GM21367 (cell line): ENCODE measurements around the gene MMP21.

Experiments used
- ATAC-seq: cut with Tn5 transposase; IDR thresholded peaks from one replicate; pipeline ENCODE4 v1.9.1; 2021; ENCODE audit not compliant: unreplicated experiment

The MMP21 gene

DNA sequence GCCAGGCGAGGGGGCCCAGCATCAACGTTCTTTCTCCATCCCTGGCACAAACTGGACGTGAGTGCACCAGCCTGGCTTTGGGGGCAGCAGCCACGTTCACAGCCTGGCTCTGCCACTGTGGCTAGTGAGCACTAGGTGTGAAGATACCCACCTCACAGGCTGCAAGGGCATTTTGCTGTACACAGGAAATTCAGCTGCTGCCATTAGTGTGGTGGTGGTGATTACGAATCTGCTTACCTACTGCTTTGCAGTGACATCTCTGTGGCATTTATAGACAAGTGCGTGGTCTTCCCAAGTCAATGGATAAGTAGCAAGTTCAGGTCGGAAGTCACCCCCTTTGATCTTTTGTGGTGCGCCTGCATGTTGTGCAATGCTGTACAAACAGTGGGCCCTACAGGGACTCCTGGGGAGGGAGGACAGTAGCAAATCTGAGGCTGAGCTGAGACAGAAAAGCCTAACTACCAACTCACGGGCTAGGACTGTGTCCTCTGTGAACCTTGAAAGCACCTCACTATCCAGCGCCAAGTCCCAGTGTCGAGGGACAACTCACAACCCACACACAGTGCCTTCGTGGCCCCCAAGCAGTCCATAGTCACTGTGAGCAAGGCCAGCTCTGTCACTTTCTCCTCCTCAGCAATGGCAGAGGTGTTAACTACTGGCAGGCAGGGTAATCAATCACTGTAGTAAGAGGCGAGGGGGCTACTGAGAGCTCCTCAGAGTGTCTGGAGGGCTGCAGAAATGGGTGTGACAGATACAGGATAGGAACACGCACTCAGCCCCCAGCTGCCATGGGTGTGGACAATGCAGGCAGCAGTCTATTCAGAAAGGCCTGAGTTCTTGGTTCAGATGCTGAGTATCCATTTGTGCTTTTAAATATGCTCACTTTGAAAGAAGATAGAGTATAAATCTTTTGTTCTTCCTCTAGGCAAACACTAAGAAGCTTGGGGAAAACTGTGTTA lies 17.0 kb upstream of the MMP21 start:
- ATAC-seq = no peak

DNA sequence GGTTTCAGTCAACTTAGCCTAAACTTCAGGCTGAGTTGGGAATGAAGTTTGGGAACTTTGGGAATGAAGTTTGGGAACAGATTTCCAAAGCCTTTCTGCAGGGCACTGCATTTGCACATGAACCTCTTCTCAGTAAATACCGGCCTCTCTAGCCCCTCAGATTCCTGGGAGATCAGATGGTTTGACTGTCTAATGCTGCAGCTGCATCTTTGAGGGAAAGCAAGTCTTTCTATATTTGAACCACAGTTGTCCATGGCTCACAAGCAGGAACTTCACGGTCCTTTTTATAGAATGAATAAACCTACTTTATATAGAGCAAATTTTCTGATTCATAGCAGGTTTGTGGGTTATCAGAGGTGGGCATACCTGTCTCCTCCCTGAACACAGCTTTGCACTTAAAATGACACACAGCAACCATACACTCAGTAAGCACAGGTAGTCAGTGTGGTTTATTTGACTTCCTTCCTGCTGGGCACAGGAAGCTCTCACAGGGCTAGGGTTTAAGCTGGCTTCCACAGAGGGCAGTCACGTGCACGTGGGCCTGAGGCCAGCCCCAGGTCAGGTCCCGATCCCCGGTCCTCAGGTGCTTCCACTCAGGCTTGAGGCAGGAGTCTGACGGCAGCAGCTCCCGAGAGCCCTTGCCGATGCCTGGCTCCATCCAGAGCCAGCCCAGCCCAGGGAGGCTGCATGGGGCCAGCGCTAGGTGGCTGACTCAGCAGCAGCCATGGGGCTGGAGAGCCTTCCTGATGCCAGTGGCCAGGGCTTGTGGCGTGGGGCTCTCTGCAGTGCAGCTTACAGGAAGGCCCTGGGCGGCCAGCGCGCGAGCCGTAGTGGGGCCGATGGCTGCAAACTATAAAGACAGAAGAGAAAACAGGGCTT lies 12.8 kb upstream of the MMP21 start:
- ATAC-seq = no peak

DNA sequence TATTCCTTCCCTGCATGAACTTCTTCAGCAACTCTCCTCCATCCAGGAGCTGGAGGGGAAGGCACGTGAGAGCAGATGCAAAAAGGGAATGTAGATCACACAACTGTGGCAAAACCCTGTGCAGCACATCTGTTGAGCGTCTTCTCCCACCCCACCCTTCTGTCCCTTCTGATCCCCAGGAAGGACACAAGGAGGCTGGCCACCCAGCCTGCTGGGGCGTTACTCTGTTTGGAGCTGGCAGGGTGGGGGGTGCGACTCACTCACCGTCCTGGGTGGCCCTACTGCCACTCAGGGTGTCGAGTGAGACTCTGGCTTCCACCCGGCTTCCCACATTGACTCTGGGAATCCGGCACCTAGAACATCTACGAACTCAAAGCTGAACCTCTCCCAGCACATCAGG lies 10.2 kb upstream of the MMP21 start:
- no peak for ATAC-seq

DNA sequence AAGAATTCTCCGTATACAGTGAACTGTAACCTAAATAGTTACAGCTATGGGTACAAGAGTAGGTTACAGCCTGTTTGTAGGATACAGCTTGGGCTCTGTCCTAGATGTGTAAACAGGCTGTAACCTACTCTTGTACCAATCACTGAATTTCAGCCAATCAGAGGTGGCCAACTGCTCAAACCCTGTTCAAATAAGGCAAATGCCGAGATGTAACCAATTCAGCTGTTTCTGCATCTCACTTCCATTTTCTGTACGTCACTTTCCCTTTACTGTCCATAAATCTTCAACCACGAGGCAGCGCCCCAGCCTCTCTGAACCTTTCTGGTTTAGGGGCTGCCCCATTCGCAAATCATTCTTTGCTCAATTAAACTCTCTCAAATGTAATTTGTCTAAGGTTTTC lies 8.3 kb upstream of the MMP21 start:
- peak; percentile 89 for ATAC-seq

GRCh38 chr10:125783408-125783807 lies 7.8 kb upstream of the MMP21 start:
- ATAC-seq = no peak

DNA sequence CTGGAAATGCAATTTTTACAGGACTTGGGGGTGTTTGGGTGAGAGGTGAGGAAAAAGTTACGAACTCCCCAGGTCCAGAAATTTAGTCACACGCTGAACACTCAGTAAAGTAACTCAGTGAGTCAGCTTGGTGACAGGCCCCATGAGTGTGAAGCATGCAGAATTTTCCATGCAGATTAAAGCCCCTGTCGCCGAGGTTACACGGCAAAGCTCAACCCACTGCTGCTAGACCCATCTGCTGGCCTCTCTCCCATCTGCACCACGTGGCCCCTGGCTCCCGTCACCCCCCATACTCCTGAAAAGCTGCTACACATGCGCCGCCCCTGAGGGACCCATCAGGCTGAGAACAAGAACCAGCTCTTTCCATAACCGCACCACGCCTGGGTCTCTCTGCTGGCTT lies 7.0 kb upstream of the MMP21 start:
- ATAC-seq = no peak

GRCh38 chr10:125782054-125782453 lies 6.4 kb upstream of the MMP21 start:
- ATAC-seq = no peak

DNA sequence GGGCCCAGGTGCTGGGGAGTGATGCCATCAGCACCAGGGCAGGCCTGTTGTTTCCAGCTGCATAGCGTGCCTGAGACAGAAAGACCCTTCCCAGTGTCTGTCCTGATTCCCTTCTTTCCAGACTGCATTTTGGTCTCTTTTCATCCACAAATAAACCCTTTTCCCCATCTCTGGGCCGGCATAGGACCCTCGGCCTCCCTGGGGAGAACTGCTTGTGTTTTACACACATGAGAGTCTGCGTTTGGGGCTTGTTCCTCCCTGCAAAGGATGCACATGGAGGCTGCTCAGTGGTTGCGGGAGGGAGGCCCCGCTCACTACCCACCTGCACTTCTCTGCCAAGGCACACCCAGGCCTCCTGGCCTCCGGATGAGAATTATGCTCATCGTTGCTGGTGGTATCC lies 5.8 kb upstream of the MMP21 start:
- no peak for ATAC-seq

- no peak for ATAC-seq
These were observed 4.0 kb upstream of the MMP21 start for GRCh38 chr10:125779403-125780327.

- no peak for ATAC-seq
These were observed 2.9 kb upstream of the MMP21 start for GRCh38 chr10:125778556-125778955.

GRCh38 chr10:125777806-125778205 lies 2.2 kb upstream of the MMP21 start:
- no peak for ATAC-seq

GRCh38 chr10:125774581-125775191 lies 935 bp downstream of the MMP21 start:
- ATAC-seq = no peak

DNA sequence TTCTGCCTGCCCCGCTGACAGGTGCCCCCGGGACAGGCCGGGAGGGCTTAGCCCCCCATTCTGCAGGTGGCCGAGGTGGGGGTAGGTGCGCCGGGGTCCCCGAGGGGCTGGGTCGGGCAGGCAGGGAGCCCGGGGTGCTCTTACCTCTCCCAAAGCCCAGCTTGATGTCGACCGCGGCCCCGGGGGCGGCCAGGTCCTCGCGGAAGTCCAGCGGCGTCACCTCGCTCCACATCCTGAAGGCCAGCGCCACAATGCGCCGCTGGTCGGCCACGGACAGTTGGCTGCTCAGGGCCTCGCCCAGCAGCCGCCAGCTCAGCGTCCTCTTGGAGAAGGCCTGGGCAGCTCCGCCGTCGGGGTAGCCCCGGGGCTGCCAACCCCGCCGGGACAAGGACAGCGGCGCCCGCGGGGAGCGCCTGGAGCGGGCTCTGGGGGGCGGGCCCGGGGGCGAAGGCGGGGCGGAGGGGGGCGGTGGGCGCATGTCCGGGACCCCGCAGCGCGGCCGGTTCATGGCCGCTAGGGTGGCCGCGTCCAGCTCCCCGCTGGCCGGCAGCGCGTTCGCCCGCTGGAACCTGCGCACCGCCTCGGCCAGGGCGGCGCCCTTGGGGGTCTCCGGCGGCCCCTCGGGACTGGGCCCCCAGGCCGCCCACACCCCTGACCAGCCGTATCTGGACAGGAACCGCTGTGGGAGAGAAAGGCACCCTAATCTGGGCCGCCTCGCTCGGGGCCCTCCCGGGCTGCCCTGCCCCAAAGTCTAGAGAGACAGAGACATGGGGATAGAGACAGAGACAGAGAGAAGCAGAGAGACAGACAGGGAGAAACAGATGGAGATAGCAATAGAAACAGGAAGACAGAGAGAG lies 1.7 kb downstream of the MMP21 start:
- no peak for ATAC-seq

GRCh38 chr10:125772864-125773180 lies 2.8 kb downstream of the MMP21 start:
- no peak for ATAC-seq

- no peak for ATAC-seq
These were observed 3.3 kb downstream of the MMP21 start for GRCh38 chr10:125772112-125772863.

DNA sequence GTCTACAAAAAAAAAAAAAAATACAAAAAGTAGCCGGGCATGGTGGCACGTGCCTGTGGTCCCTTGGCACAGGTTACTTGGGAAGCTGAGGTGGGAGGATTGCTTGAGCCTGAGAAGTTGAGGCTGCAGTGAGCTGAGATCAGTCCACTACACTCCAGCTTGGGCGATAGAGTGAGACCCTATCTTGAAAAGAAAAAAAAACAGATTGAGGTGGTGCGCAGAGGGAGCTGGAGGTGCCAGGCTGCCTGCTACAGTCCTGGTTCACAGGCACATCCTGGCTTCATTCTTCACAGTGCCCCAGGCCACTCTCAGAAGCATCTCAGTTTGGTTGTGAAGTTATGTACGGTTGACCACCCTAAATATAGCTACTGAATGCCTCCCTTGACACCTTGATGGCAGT lies 4.8 kb downstream of the MMP21 start:
- ATAC-seq = no peak

DNA sequence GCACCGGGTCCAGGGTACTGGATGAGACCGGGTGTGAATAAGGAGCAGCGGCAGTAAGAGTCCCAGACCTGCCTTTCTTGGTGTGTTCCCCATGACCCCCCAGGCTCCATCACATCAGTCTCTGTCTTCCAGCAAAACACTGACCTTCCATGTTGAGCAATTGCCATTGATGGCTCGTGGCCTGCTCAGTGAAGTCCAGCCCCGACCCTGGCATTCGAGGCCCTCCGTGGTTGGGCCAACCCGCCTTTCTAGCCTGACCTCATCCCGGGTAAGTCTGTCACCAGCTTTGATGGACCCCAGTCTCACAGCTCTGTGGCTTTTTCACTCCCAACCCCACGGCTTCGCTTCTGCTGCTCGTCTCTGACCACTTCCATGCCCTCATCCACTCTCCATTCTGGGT lies 6.4 kb downstream of the MMP21 start:
- ATAC-seq = no peak

- ATAC-seq = no peak
These were observed 7.3 kb downstream of the MMP21 start for GRCh38 chr10:125768219-125768855.
